HG03060 (cell line): Measurements from ENCODE around the gene CDK15.
"Not testable (repeated sequence)": the region's sequence is repeated elsewhere in the genome, so short reads cannot be mapped to it uniquely, and the experiment has no call there.

ENCODE experiments used
- ATAC-seq: cut with Tn5 transposase; IDR thresholded peaks from one replicate; pipeline ENCODE4 v1.9.1; 2021; ENCODE audit warnings: low read depth, moderate number of reproducible peaks; ENCODE audit not compliant: unreplicated experiment

Gene CDK15

DNA sequence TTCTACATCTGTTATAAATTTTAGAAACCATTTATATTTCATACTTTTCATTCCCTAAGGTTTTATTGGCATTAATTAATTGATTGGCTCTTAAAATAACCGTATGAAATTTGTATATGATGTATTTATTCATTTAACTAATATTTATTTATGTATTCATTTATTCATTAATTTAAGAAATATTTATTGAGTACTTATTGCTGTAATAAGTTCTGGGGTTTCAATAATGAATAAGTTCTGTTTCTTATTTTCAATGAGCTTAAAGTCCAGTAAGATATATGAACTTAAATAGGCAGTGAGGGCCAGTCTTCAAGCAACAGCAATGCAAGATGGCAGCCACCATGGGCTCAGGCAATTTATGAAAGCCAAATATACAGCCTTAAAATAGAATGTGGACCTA is 17.9 kb downstream of the CDK15 start:
- no peak for ATAC-seq

DNA sequence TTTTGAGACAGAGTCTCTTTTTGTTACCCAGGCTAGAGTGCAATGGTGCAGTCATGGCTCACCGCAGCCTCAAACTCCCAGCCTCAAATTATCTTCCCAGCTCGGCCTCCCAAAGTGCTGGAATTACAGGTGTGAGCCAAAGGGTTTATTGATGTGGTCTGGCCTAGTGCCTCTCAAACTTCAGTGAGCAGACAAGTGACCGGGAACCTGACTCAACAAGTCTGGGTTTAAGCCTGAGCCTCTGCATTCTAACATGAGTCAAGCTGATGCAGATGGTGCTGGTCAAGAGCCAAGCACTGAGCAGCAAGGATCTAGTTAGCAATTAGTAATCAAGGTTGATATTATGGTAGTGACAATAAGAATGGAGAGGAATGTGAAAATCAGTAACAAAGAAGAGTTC is 21.3 kb downstream of the CDK15 start:
- no peak for ATAC-seq

DNA sequence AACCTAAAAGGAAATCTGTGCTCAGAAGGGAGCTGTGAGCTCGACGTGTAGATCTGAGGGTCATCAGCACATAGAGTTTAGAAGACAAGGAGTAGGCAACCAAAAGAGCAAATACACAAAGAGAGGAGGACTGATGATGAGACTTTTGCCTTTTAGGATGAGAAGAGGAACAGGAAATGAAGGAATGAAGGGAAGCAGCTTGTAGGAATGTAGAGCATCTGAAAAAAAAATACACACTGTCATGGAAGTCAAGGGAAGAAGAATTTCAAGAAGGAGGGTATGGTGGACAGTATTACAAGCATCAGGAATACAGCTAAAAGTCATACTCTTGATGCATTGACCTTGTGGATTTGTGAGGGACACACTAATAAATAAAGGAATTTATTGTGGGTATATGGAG is 21.9 kb downstream of the CDK15 start:
- no peak for ATAC-seq

DNA sequence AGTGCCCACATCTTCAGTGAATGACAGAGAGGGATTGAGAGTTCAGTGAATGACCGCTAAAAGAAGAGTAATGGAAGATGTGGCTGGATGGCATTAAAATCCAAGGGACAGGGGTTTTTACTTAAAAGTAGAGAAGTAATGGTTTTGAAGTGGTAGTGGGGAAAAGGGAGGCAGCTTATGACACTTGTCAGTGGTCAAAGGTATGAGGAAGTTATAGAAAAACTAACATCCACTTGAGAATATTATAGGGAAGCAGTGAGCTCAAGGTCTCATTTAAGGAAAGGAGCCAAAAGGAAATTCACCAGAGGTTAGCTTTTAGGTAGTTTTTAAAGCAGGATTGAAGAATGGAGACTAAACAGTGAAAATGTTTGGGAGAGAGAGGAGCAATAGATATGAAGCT is 24.3 kb downstream of the CDK15 start:
- ATAC-seq, result no peak

DNA sequence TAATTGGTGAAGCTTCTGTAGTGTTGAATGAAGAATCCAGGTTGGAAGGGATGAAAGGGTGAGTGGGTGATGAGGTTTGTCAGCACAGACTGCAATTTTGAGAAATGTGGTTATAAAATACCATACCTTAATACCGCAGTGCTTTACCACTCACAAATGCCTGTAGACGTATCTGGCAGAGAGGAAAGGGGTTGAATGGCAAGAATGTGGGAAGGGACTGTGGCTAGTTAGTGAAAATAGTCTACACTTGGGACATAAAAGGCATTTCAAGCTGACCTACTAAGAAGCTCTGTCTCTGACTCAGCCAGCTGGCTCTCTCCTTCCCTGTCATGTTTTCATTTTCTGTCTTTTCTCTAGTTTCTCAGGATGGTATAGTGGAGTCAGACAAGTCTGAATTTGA is 25.1 kb downstream of the CDK15 start:
- no peak for ATAC-seq

DNA sequence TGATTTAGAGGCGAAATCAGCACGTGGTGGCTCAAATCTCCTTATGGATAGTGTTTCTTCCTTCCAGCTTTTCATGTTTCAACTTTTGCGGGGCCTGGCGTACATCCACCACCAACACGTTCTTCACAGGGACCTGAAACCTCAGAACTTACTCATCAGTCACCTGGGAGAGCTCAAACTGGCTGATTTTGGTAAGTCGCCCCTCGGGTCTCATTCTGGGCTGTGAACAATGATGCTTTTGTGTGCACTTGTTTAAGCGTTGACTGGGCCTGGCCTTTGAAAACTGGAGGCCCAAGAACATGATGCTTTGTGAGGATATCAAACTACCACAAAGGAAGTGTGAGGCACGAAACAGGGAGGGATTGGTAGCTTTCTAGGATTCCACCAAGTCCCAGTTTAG is 27.4 kb downstream of the CDK15 start:
- ATAC-seq, result no peak

DNA sequence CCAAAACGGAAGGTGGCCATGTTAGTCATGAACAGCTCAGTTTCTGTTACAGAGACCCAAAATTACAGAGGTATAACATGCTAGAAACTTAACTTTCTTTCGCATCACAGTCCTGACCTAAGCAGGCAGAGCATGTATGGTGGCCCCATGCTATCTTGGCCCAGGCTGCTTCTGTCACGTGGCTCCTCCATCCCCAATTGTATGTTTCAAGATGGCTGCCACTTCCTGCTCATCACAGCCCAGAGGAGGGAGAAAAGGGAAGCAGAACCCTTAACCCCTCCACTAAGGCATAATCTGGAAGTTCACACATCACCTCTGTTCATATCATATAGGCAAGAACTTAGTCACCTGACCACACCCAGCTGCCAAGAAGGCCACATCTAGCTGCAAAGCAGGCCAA is 28.7 kb downstream of the CDK15 start:
- ATAC-seq, result no peak

DNA sequence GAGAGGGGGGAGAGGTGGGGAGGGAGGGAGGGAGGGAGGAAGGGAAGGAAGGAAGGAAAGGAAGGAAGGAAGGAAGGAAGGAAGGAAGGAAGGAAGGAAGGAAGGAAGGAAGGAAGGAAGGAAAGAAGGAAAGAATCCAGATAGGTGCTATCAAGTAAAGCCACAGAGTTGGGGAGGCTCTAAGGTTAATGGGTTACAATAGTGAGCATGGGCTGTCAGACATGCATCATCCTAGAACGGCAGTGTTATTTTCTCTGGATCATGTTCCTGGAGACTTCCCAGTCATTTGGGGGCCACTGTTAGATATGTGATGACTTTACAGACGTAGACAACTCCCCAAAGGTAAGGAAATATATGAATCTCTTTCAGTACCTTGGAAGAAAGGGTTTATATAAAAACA is 31.1 kb downstream of the CDK15 start:
- ATAC-seq, result no peak

DNA sequence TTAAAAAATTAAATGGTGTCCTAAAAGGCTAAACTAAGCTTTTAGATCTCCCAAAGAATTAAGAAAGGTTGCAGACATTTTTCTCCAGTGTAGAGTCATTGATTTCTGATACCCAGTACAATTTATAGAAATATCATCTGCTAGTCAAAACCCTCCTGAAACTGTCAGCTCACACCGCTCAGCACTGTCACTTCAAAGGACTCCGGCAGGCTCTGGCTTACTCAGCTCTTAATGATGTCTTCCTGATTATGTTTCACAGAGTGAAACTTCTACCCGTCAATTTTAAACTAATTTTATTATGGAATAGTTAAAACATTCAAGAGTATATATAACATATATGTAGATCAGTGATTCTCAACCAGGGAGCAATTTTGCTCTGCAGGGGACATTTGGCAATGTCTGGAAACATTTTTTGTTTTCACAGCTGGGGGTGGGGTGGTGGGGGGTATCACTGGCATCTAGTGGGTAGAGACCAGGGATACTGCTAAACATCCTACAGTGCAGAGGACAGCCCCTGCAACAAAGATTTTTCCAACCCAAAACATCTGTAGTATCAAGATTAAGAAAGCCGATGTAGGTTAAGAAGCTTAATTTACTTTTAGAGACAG is 31.6 kb downstream of the CDK15 start:
- no peak for ATAC-seq

DNA sequence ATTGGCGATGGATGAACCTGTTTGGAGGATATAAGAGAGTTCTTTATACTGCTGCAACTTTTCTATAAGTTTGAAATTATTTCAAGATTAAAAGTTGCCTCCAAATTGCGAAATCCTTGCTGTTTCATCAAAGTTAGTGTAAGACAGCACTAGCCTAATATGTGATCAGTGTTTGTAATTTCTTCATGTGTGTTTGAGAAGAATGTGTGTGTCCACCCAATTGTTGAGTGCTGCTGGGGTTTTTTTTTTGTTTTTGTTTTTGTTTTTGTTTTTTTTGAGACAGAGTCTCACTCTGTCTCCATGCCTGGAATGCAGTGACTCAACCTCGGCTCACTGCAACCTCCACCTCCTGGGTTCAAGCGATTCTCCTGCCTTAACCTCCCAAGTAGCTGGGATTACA is 33.4 kb downstream of the CDK15 start:
- no peak for ATAC-seq

DNA sequence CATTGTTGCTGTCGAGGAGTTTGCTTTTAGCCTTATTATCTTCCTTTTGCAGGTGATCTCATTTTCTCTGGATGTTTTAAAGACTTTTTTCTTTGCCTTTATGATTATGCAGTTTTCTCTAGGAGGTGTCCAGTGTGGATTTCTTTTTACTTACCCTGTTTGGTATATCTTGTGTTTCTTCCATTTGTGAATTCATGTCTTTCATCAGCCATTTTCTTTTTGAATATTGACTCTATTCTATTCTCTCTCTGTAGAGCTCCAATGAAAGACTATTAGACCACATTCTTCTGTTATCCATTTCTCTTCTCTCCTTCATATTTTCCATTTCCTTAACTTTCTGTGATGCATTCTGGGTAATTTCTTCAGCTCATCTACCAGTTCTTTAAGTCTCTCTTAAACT is 34.4 kb downstream of the CDK15 start:
- ATAC-seq, result no peak

DNA sequence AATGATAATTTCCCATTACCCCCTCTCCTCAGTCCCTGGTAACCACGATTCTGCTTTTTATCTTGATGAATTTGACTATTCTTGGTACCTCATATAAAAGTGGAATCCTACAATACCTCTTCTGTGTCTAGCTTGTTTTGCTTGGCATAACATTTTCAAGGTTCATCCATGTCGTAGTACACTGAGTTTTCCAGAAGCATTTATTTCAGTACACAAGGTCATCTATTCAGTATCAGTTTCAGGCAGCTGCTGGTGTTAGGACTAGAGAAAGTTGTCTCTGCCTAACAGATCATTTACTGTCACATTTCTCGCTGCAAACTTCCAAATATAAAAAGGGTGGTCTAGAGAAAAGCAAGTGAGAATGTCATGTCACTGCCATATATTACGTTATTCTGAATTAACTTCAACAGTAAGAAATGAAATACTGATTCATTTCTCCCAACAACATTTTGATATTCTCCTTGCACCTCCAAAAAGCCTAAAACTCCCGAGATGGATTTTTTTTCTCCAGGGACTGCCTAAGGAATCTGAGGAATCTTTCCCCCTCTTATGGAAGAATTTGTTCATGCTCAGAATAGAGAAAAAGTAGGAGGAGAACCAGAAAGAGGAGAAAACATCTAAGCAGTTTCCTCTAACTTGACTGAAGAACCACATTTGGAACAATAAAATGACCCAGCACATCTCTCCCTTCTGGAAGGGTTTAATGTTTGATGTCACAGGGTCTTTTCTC is 36.0 kb downstream of the CDK15 start:
- ATAC-seq, result no peak

DNA sequence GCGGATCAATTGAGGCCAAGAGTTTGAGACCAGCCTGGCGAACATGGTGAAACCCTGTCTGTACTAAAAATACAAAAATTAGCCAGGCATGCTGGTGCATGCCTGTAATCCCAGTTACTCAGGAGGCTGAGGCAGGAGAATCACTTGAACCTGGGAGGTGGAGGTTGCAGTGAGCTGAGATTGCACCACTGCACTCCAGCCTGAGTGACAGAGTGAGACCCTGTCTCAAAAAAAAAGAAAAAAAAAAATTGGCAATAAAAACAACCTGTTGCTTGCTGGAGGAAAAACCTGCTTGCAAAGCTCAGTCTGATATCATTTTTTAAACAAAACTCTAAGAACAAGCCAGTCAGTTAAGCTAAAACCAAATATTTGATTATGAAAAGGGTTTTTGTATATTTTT is 38.6 kb downstream of the CDK15 start:
- ATAC-seq, result not testable (repeated sequence)

DNA sequence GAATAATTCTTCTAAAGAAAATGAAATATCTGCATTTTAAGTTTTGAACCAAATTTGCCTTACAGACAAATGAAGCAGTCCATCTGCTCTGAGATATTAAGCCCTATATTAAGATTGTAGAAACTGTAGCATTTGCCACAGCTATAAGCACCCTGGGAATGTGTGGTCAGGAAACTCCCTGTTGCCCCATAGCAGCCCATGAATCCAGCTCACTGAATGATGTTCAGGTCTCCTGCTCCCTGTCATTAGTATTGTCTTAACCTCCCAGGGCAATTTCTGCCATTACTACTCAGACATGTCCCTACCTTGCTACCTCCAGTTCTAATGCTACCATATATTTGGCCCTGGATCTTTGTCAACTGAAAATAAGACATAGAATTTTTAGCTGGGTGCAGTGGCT is 41.1 kb downstream of the CDK15 start:
- ATAC-seq, result no peak

DNA sequence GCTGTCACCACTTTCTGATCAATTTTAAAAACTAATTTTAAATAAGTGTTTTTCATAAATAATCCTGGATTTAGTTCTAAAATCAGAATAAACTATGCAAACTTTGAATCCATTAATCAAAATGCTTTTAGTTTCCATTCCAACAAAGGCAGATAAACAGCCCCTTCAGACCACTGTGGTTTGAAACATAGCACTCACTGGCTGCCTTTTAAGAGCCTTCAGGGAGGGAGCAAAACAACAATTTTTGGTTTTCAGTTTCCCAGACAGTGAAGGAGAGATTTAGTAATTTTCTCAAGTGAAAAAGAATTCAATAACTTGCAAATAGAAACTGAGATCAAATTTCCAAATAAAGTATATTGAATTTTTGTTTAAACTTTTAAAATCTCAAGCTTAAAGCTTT is 46.1 kb downstream of the CDK15 start:
- no peak for ATAC-seq

DNA sequence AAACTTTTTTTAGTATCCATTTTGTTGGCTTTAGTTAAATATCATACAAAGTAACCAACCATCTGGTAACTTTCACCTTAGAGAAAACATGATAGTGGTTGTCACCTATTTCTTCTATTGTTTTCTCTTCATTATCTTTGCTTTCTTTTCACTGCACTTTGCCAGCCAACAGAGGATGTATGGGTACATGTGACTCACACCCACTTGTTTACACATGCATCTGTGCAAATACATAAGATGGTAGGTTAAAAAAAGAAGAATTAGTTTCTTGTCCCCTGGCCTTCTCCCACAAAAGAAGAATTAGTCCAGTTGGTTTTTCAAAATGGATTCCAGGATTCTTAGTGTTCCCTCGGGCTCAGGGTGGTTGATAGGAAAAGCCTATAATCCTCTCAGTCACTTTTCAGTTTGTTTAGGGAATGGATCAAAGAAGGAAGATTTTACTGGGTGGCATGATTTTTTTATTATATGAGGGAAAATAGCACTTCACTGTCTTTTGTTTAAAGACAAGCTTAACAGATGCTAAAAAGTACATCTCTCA is 46.6 kb downstream of the CDK15 start:
- ATAC-seq, result no peak

DNA sequence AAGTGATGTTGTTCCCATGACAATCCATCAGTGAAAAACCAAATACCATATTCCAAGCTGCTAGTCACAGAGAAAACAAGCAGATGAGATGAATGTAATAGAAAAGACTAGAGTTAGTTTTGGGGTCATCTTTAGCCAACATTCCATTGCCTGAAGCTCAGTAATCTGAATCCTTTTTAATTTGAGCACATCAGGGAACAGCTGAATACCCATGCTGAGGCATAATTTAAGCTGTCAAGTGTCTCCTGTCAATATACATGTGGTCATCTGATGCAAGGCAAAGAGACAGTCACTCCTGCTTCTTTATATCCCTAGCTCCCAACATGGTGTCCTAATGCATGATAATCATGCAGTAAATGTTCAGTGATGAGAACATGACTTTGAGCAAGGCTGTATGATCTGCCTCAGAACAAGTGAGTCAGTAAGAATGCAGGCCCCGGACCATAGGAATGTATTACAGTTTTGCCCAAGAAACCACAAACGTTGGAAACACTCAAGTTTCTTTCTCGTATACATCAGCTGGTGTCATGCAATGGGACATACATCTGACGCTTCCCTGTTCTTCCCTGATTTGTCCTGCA is 48.0 kb downstream of the CDK15 start:
- no peak for ATAC-seq

DNA sequence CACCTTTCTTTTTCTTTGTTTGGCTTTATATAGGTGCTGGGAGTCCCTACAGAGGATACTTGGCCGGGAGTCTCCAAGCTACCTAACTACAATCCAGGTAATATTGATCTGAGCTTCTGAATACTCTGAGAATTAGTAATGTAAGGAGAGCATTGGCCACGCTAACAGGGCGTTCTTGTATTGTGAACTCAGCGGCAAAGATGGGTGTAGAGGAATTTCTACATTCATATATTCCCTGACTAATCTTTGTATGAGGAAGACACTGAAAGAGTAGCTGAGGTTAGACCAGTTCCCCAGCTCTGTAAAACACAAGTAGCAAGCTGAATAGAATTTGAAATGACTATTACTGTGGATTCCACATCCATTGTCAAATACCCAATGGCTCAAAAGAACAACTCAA is 48.5 kb downstream of the CDK15 start:
- ATAC-seq, result no peak

DNA sequence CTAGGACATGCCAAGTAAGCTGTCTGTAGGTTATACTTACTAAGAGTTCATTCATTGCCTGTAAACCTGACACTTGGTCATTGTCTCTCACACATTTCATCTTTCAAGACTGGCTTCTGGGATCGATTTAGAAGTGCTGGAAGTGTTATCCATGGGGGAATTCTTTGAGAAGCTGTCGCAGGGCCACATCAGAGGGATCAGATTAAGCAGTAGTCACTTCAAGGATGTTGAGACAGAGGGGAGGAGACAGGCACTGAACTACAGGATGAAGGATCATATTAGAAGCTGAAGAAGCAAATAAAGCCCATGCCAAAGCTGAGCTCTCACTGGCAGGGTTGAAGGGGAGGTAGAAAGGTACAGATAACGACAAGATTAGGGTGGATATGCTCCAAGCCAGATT is 49.0 kb downstream of the CDK15 start:
- no peak for ATAC-seq

DNA sequence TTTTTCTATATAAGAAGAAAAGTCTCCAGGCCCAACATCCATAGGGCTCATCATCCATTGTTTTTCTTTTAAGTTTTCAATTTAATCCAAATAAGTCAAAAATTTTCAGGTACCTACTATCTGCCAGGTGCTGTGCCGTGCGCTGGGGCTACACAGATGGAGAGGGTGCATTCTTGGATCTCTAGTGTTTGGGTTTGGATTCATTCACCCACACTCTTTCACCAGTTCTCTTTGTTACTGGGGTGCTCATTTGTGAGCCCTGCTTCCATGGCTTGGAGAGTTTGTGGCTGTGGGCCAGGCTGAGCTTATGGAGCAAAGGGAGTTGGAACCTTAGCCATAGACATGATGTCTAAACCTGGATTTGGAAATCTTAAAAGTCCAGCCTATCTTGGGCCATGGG is 51.0 kb downstream of the CDK15 start:
- no peak for ATAC-seq

DNA sequence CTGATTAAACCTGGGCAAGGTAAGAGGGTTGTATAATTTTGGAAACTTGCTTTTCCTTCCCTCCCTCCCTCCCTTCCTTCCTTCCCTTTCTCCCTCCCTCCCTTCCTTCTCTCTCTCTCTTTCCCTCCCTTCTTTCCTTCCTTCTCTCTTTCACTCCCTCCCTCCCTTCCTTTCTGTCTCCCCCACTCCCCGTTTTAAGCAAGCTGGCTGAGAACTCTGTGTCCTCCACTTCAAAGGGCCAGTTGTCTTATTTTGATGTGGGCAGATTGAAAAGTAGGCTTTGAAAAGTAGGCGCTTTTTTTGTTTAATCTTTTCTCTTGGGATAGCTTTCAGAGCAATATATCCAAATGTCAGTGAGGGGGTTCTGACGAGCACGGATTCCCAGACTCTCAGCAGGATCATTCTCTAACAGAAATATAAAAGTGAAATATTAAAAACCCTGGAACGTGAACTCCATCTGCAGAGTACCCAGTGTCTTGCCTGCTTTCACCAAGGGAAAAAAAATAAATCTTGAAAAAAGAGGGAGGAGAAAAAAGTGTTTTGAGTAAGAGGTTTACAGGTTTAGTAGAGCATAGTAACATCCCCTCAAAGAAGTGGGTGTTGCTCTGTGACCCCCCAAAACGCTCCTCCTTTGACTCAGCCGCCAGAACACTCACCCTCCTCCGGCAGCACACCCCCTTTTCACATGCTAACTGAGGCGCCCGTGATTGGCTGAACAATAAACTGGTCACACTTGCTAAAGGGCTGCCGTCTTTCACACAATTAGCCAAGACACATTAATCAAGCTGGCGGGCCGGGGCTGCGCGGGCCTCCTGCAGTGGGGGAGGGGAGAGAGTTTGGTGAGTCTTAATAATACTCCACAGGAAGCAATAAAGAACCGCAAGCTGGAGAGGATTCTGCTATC is 52.2 kb downstream of the CDK15 start:
- no peak for ATAC-seq
